ENCODE data around the gene TBRG4.

- no peak for TF ChIP-seq CTCF (IDR thresholded peaks at IDR 0.05; ENCODE audit: low read depth, low read length, poor library complexity, severe bottlenecking)
- no peak for TF ChIP-seq EZH2phosphoT487 (IDR thresholded peaks at IDR 0.05; ENCODE audit: borderline replicate concordance, low read length)
Measured at GRCh38 chr7:45145881-45146280, 34.4 kb upstream of the TBRG4 start.
